HL-60 (cell line): Measurements from ENCODE around the gene HEMK1.

Experiments used
- DNase-seq, 2 experiments: peaks; one replicate each; pipeline ENCODE4 v3.0.0-alpha.2; 2010 to 2020; ENCODE audit warnings: low read depth in 1 of 2, low spot score in 1 of 2
- H3K27ac ChIP-seq: fragments of 250-450 bp; sonication (Bioruptor Pico); replicated peaks from 2 replicates; pipeline ENCODE4 v1.5.1; 2020; ENCODE audit warnings: mild to moderate bottlenecking, moderate library complexity
- H3K27me3 ChIP-seq: fragments of 250-450 bp; sonication (Bioruptor Pico); 2 replicates; pipeline ENCODE4 v1.5.1; 2021; ENCODE audit warnings: mild to moderate bottlenecking, moderate library complexity; ENCODE audit not compliant: insufficient read depth, poor library complexity, severe bottlenecking
- H3K4me3 ChIP-seq: replicated peaks from 2 replicates; pipeline ENCODE4 v1.5.1; 2011; ENCODE audit warnings: mild to moderate bottlenecking, control low read depth, low read length; ENCODE audit not compliant: insufficient read depth
- GABPA ChIP-seq: IDR thresholded peaks from 2 replicates; pipeline ENCODE4 v1.6.1; 2012; ENCODE audit warnings: low read depth
- POLR2AphosphoS5 ChIP-seq: IDR thresholded peaks from 2 replicates; pipeline ENCODE4 v1.6.1; 2012; ENCODE audit warnings: low read depth
- REST ChIP-seq: IDR thresholded peaks from 2 replicates; pipeline ENCODE4 v1.6.1; 2012; ENCODE audit warnings: low read depth; ENCODE audit not compliant: insufficient replicate concordance
- SPI1 ChIP-seq: IDR thresholded peaks from 2 replicates; pipeline ENCODE4 v1.6.1; 2012; ENCODE audit warnings: low read depth, mild to moderate bottlenecking, borderline replicate concordance
- TF ChIP-seq, protein P1 (sequence below): IDR thresholded peaks from one replicate; pipeline ENCODE4 v1.5.1; 2011; ENCODE audit warnings: low read length, control low read depth, inconsistent platforms; ENCODE audit not compliant: insufficient read depth

HEMK1 gene

GRCh38 chr3:50582083-50582482 lies 12.8 kb downstream of the HEMK1 start:
- Histone ChIP-seq H3K27me3 (no peaks in the 10 kb centered on the region), H3K27ac (no peak overlapping the region), H3K4me3 (no peak overlapping the region)
- DNase-seq, result no peak
- no peak for TF ChIP-seq SPI1

DNA sequence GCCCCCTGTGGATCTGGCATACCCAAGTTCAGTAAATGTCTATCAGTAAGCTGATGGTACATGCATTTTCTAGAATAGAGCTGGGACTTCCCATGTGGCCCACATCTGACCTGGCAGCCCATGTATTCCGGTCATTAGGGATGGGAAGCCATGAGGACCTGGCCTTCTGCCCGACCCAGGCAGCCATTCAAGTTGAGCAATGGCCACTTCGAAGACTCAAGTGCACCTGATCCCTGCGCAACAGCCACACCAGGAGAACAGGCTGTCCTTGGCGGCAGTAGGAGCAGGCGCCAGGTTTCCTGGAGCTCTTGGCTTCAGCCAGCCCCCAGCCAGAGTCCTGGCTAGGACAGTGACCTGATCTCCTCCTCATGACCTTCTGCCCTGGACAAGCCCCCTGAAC lies 14.6 kb downstream of the HEMK1 start:
- no peak for TF ChIP-seq SPI1
- TF ChIP-seq GABPA, result no peak
- TF ChIP-seq REST, result no peak
- TF ChIP-seq POLR2AphosphoS5, result no peak
- TF ChIP-seq, protein P1, sequence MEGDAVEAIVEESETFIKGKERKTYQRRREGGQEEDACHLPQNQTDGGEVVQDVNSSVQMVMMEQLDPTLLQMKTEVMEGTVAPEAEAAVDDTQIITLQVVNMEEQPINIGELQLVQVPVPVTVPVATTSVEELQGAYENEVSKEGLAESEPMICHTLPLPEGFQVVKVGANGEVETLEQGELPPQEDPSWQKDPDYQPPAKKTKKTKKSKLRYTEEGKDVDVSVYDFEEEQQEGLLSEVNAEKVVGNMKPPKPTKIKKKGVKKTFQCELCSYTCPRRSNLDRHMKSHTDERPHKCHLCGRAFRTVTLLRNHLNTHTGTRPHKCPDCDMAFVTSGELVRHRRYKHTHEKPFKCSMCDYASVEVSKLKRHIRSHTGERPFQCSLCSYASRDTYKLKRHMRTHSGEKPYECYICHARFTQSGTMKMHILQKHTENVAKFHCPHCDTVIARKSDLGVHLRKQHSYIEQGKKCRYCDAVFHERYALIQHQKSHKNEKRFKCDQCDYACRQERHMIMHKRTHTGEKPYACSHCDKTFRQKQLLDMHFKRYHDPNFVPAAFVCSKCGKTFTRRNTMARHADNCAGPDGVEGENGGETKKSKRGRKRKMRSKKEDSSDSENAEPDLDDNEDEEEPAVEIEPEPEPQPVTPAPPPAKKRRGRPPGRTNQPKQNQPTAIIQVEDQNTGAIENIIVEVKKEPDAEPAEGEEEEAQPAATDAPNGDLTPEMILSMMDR, result no peak
- no peak for DNase-seq
- no peak overlapping the region for H3K27ac ChIP-seq
- H3K4me3 ChIP-seq, result no peak overlapping the region
- H3K27me3 ChIP-seq, result no peaks in the 10 kb centered on the region

DNA sequence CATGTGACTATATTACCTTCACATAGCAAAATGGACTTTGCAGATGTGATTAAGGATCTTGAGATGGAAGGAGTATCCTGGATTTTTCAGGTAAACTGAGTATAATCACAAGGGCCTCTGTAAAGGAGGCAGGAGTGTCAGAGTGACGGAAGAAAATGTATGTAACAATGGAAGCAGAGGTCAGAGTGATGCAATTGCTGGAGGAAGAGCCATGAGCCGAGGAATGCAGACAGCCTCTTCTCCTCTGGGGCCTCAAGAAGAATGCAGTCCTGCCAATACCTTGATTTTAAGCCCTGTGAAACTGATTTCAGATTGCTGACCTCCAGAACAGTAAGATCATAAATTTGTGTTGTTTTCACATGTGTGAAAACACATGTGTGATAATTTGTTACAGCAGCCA lies 15.1 kb downstream of the HEMK1 start:
- Histone ChIP-seq H3K4me3 (no peak overlapping the region), H3K27me3 (no peaks in the 10 kb centered on the region), H3K27ac (no peak overlapping the region)
- TF ChIP-seq REST (no peak), SPI1 (no peak), GABPA (no peak), POLR2AphosphoS5 (no peak)
- TF ChIP-seq, protein P1, result no peak
- DNase-seq, result no peak

DNA sequence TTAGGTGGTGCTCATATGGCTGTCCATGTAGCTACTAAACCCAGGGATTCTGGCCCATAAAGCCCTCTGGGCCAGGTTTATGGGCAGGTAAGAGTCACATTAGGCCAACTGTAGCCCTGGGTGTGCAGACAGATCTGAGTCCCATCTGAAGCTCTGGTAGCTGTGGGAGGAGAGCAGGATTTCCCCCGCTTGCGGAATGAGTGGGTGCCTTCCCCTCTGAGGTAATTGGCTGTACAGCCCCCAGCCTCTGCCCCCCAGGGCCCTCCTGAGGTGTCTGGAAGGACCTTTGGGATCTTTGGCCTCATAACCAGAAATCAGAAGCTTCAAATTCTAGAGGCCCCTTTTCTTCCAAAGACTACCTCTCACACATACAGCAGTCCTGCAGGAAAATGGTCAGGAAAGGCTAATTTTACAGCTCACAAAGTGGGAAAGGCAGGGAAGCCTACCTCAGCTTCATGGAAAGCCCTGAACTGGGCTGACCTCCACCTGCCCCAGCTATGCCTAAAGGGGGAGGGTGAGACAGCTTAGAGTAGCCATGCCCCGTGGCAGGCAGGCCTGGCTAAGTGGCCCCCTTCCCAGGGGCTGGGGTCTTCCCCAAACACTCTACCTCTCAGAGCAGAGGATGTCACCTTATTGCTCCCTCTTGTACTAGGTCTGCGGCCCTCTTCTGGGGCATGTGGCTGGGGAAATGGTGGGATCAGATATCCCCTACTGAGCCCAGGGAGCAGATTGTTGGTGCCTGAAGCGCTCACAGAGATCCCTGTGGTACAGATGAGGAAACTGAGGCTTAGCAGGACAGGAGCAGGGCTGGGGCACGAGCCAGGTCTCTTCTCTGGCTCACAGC lies 16.8 kb downstream of the HEMK1 start:
- Histone ChIP-seq H3K27me3 (no peaks in the 10 kb centered on the region), H3K27ac (no peak overlapping the region), H3K4me3 (no peak overlapping the region)
- no peak for DNase-seq
- TF ChIP-seq, protein P1, result no peak
- no peak for TF ChIP-seq SPI1
- no peak for TF ChIP-seq GABPA
- no peak for TF ChIP-seq REST
- no peak for TF ChIP-seq POLR2AphosphoS5
